Ishikawa (cell line): ENCODE results near the gene EFNB1.
A peak's percentile ranks its signal among the peaks of the same experiment; 100 is the strongest.

ENCODE experiments used
- CEBPB ChIP-seq: IDR thresholded peaks from 2 replicates; pipeline ENCODE4 v1.6.1; 2012
- CREB1 ChIP-seq: IDR thresholded peaks from 2 replicates; pipeline ENCODE4 v1.6.1; 2012; ENCODE audit warnings: low read depth
- EGR1 ChIP-seq: IDR thresholded peaks from 2 replicates; pipeline ENCODE4 v1.6.1; 2012
- EP300 ChIP-seq: IDR thresholded peaks from 2 replicates; pipeline ENCODE4 v1.6.1; 2012; ENCODE audit warnings: borderline replicate concordance
- FOXM1 ChIP-seq: IDR thresholded peaks from 2 replicates; pipeline ENCODE4 v1.6.1; 2012; ENCODE audit warnings: low read depth, borderline replicate concordance
- NFIC ChIP-seq: IDR thresholded peaks from 2 replicates; pipeline ENCODE4 v1.6.1; 2012
- RAD21 ChIP-seq: IDR thresholded peaks from 2 replicates; pipeline ENCODE4 v1.6.1; 2012; ENCODE audit warnings: low read depth
- TAF1 ChIP-seq: IDR thresholded peaks from 2 replicates; pipeline ENCODE4 v1.6.1; 2012; ENCODE audit warnings: low read depth, mild to moderate bottlenecking
- TCF12 ChIP-seq: IDR thresholded peaks from 2 replicates; pipeline ENCODE4 v1.6.1; 2012; ENCODE audit warnings: low read depth
- TEAD4 ChIP-seq: IDR thresholded peaks from 2 replicates; pipeline ENCODE4 v1.6.1; 2012
- YY1 ChIP-seq: IDR thresholded peaks from 2 replicates; pipeline ENCODE4 v1.6.1; 2012; ENCODE audit warnings: low read depth
- ZBTB7A ChIP-seq: IDR thresholded peaks from 2 replicates; pipeline ENCODE4 v1.6.1; 2012; ENCODE audit warnings: low read depth
- TF ChIP-seq, protein P1 (sequence below): IDR thresholded peaks from 2 replicates; pipeline ENCODE4 v1.6.1; 2012; ENCODE audit warnings: low read depth, mild to moderate bottlenecking
- TF ChIP-seq, protein P2 (sequence below): IDR thresholded peaks from 2 replicates; pipeline ENCODE4 v1.6.1; 2012
- TF ChIP-seq, protein P3 (sequence below): IDR thresholded peaks from 2 replicates; pipeline ENCODE4 v1.6.1; 2012

EFNB1 gene

DNA sequence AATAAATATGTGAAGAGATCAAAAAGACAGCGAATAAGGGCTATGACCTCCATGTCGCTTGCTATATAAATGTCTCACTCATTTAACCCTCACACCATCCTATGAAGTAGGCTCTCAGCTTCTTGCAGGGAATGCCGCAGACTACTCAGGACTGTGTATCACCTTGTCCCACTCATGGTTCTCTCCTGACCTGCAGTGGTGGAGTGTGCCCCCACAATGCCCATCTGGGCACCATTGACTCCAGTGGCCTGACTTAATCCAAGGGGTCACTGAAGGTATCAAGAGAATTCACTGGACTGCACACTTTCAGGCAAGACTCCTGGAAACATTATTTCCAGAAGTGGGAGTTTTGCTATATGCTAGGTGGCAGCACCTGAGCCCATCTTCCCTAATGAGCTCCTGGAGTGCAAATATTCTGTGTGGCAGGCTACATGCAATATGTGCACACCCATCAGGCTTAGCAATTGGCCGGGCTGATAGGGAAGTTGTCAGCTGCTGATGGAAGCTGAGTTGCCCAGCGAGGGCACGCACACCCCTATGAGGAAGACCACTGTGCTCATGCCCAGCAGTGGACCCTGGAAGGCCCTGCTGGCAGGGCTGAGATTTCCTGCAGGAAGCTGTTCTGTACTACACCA lies 8.2 kb upstream of the EFNB1 start:
- TF ChIP-seq EP300 (no peak), ZBTB7A (no peak), YY1 (no peak)
- TF ChIP-seq, protein P1, sequence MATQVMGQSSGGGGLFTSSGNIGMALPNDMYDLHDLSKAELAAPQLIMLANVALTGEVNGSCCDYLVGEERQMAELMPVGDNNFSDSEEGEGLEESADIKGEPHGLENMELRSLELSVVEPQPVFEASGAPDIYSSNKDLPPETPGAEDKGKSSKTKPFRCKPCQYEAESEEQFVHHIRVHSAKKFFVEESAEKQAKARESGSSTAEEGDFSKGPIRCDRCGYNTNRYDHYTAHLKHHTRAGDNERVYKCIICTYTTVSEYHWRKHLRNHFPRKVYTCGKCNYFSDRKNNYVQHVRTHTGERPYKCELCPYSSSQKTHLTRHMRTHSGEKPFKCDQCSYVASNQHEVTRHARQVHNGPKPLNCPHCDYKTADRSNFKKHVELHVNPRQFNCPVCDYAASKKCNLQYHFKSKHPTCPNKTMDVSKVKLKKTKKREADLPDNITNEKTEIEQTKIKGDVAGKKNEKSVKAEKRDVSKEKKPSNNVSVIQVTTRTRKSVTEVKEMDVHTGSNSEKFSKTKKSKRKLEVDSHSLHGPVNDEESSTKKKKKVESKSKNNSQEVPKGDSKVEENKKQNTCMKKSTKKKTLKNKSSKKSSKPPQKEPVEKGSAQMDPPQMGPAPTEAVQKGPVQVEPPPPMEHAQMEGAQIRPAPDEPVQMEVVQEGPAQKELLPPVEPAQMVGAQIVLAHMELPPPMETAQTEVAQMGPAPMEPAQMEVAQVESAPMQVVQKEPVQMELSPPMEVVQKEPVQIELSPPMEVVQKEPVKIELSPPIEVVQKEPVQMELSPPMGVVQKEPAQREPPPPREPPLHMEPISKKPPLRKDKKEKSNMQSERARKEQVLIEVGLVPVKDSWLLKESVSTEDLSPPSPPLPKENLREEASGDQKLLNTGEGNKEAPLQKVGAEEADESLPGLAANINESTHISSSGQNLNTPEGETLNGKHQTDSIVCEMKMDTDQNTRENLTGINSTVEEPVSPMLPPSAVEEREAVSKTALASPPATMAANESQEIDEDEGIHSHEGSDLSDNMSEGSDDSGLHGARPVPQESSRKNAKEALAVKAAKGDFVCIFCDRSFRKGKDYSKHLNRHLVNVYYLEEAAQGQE: no peak
- TF ChIP-seq, protein P2, sequence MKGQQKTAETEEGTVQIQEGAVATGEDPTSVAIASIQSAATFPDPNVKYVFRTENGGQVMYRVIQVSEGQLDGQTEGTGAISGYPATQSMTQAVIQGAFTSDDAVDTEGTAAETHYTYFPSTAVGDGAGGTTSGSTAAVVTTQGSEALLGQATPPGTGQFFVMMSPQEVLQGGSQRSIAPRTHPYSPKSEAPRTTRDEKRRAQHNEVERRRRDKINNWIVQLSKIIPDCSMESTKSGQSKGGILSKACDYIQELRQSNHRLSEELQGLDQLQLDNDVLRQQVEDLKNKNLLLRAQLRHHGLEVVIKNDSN: no peak
- TF ChIP-seq, protein P3, sequence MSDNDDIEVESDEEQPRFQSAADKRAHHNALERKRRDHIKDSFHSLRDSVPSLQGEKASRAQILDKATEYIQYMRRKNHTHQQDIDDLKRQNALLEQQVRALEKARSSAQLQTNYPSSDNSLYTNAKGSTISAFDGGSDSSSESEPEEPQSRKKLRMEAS: no peak

DNA sequence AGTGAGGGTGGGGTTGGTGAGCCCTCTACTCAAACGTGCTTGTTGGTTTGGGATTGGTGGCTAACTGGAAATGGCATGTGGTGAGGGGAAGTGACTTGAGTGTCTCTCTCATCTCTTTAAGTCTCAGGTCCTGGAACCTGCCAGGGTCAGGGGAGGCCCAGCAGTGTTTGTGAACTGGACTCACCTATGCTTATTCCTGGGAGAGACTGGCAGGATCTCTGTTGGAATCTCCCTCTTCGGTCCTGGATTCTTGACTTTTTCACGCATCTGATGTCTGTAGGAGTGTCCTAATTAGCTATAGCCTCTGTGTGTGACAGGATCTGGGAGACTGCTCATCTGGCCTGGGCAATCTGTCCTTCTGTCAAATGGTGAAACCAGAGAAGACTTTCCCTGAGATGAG lies 7.2 kb upstream of the EFNB1 start:
- TF ChIP-seq NFIC (no peak), EP300 (no peak), TCF12 (no peak), TAF1 (no peak), ZBTB7A (no peak), YY1 (no peak), FOXM1 (no peak), TEAD4 (no peak)
- TF ChIP-seq, protein P3: no peak

DNA sequence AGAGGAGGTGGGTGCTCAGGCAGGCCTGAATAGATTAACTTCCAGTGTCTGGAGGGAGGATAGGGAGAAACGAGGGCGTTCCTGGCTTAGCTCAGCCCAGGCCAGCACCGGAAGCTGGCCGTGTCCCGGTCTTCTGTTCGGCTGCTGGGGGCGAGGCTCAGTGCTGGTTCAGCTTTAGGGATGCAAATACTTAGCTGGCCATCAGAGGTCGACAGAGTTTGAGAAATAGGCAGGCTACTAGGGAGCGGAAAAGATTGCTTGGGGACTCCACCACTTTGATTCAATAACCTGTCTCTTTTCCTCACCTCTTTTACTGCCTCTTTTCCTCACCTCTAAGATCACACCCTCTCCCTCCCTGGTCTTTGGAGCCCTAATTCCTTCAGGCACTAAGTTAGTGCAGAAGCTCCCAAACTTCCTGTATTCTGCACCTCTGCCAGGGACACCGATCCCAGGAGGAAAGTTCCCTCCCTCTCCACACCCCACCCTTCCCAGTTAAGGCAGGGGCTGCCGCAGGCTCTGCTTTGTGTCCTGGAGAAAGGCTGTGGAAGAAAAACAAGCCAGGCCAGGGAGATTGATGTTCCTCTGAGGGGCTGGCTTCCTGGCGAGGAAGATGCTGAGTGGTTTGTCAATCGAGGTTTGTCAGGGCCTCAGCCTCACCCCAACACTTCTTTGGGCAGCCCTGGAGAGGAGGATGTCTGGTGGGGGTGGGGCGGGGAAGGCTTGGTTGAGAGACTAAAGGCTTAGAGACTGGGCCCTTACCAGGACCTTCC lies 6.0 kb upstream of the EFNB1 start:
- TF ChIP-seq FOXM1 (no peak), RAD21 (peak; percentile 71)
- TF ChIP-seq, protein P1: no peak

DNA sequence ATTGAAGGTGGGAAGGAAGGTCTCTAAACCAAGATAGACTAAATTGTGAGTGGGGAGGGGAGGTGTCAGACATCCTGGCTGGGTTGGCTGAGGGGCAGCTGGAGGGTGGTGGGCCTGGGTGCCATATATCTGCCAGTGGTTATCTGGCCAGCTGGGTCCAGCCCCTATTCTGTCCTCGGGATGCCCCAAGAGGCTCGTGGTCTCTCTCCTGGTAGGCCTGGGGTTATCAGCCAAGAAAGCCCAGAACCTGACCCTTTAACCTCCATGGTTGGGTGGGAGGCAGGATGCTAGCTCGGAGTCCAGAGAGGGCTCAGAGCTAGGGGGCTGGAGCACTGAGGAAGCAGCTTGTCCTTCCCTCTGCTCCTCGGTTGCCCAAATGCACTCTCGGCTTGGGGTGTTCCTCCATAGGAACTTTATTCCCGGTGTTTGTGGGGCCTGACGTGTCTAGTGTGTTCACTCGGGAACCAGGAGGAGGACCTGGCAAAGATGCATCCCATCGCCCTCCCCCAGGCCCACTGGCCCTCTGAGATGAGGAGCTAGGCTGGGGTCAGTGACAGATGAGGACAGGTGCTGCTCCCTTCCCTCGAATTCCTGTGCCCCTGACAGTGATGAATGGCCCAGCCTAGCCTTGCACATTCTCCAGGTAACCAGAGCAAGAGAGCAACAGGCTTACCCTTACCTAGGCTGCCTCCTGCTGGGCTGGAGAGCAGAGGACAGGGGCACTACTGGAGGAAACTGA lies 5.2 kb upstream of the EFNB1 start:
- TF ChIP-seq EP300: no peak
- no peak for TF ChIP-seq YY1
- TF ChIP-seq CREB1: no peak
- TF ChIP-seq, protein P3: no peak
- no peak for TF ChIP-seq FOXM1
- no peak for TF ChIP-seq TEAD4
- no peak for TF ChIP-seq TCF12
- no peak for TF ChIP-seq RAD21
- TF ChIP-seq NFIC: no peak
- TF ChIP-seq, protein P1: no peak
- no peak for TF ChIP-seq CEBPB

DNA sequence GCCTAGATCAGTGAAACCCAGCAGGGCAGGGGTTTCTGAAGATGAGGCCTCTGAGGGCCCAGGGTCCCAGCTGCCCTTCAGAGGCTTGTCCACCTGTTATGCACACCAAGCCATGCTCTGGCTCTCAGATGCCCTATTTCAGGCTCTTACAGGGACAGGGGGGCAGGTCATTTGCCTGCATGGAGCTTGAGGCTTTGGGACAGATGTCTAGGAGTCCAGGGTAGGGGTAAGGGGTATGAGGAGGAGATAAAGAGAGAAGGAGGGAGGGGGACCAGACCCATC lies 4.7 kb upstream of the EFNB1 start:
- TF ChIP-seq TEAD4 (no peak), NFIC (no peak), TAF1 (no peak), CEBPB (no peak), RAD21 (no peak), TCF12 (no peak), CREB1 (no peak), EP300 (no peak), EGR1 (no peak), ZBTB7A (no peak), FOXM1 (no peak), YY1 (no peak)
- TF ChIP-seq, protein P3: no peak
- TF ChIP-seq, protein P2: no peak
